Measurements from ENCODE around the gene PELI1. TPM values are rescaled to one million over a fixed set of nuclear protein-coding genes. Genes with fewer than 3 reads are reported as not detected.

The PELI1 gene
- polyA plus RNA-seq, 4 donors = 20.5 to 26.6 (median 23.8) TPM

Other genes starting within 250 kb of the PELI1 start
- 10 to 100 TPM; 12.3 to 30.4 (median 17.6) TPM for gene VPS54, start 125.0 kb downstream of the PELI1 start, polyA plus RNA-seq

All from small intestine (tissue), 4 donors.